Measurements from ENCODE around the gene PAPPA2.

DNA sequence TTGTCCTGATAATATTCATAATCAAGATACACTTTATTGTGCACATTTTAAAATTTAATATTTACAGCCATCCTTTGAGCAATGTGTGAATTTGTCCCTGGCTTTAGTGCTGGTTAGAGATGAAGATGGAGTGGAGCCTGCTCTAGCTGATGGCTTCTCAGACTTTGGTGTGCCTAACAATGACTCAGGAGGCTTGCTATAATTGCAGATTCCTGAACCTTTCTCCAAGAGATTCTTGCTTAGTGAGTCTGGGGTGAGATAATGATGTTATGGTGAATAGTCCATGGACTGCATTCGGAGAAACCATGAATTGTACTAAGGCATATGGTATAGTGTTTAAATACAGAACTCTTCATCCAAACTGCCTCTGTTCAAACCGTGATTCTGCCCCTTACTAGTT is 307.1 kb downstream of the PAPPA2 start:
- TF ChIP-seq, protein P1, sequence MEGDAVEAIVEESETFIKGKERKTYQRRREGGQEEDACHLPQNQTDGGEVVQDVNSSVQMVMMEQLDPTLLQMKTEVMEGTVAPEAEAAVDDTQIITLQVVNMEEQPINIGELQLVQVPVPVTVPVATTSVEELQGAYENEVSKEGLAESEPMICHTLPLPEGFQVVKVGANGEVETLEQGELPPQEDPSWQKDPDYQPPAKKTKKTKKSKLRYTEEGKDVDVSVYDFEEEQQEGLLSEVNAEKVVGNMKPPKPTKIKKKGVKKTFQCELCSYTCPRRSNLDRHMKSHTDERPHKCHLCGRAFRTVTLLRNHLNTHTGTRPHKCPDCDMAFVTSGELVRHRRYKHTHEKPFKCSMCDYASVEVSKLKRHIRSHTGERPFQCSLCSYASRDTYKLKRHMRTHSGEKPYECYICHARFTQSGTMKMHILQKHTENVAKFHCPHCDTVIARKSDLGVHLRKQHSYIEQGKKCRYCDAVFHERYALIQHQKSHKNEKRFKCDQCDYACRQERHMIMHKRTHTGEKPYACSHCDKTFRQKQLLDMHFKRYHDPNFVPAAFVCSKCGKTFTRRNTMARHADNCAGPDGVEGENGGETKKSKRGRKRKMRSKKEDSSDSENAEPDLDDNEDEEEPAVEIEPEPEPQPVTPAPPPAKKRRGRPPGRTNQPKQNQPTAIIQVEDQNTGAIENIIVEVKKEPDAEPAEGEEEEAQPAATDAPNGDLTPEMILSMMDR (IDR thresholded peaks at IDR 0.05): no peak
- TF ChIP-seq POLR2A (IDR thresholded peaks at IDR 0.05): no peak

Measured in right lobe of liver (tissue), 4 donors.